Coronary artery (tissue), 2 donors: ENCODE measurements around the gene DYNLL2.
"Not testable (repeated sequence)": the region's sequence is repeated elsewhere in the genome, so short reads cannot be mapped to it uniquely, and the experiment has no call there.

Experiments used
- DNase-seq: peaks from one replicate; pipeline ENCODE4 v3.0.0-alpha.2; 2017; ENCODE audit warnings: low spot score
- H3K27ac ChIP-seq, 2 donors: fragments of 200-600 bp; sonication (generic); one replicate each; pipeline ENCODE4 v1.5.1; 2016 to 2019
- H3K4me3 ChIP-seq: fragments of 200-600 bp; sonication (generic); 2 replicates; pipeline ENCODE4 v1.5.1; 2016; ENCODE audit warnings: mild to moderate bottlenecking, moderate library complexity
- TF ChIP-seq, protein P1 (sequence below): fragments of 200-600 bp; sonication (generic); IDR thresholded peaks from one replicate; pipeline ENCODE4 v1.5.1; 2019; ENCODE audit warnings: antibody characterized with exemption

Gene DYNLL2

DNA sequence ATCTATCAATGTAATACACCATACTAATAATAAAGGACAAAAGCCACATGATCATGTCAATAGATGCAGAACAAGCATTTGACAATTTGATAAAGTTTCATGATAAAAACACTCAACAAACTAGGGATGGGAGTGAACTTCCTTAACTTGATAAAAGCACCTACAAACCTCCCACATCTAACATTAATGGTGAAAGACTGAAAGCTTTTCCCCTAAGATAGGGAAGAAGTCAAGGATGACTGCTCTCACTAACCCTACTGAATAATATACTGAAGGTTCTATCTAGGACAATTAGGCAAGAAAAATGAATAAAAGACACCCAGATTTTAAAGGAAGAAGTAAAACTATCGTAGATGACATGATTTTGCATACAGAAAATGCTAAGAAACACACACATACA lies 10.4 kb upstream of the DYNLL2 start:
- Histone ChIP-seq H3K27ac (no peak overlapping the region), H3K4me3 (no peak overlapping the region)
- TF ChIP-seq, protein P1, sequence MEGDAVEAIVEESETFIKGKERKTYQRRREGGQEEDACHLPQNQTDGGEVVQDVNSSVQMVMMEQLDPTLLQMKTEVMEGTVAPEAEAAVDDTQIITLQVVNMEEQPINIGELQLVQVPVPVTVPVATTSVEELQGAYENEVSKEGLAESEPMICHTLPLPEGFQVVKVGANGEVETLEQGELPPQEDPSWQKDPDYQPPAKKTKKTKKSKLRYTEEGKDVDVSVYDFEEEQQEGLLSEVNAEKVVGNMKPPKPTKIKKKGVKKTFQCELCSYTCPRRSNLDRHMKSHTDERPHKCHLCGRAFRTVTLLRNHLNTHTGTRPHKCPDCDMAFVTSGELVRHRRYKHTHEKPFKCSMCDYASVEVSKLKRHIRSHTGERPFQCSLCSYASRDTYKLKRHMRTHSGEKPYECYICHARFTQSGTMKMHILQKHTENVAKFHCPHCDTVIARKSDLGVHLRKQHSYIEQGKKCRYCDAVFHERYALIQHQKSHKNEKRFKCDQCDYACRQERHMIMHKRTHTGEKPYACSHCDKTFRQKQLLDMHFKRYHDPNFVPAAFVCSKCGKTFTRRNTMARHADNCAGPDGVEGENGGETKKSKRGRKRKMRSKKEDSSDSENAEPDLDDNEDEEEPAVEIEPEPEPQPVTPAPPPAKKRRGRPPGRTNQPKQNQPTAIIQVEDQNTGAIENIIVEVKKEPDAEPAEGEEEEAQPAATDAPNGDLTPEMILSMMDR: no peak
- DNase-seq: no peak

DNA sequence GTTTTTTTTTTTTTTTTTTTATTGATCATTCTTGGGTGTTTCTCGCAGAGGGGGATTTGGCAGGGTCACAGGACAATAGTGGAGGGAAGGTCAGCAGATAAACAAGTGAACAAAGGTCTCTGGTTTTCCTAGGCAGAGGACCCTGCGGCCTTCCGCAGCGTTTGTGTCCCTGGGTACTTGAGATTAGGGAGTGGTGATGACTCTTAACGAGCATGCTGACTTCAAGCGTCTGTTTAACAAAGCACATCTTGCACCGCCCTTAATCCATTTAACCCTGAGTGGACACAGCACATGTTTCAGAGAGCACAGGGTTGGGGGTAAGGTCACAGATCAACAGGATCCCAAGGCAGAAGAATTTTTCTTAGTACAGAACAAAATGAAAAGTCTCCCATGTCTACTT lies 10.0 kb upstream of the DYNLL2 start:
- not testable (repeated sequence) for H3K4me3 ChIP-seq, H3K27ac ChIP-seq, DNase-seq

DNA sequence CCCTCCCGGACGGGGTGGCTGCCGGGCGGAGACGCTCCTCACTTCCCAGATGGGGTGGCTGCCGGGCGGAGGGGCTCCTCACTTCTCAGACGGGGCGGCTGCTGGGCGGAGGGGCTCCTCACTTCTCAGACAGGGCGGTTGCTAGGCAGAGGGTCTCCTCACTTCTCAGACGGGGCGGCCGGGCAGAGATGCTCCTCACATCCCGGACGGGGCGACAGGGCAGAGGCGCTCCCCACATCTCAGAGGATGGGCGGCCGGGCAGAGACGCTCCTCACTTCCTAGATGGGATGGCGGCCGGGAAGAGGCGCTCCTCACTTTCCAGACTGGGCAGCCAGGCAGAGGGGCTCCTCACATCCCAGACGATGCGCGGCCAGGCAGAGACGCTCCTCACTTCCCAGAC lies 8.8 kb upstream of the DYNLL2 start:
- not testable (repeated sequence) for H3K4me3 ChIP-seq, DNase-seq, H3K27ac ChIP-seq

DNA sequence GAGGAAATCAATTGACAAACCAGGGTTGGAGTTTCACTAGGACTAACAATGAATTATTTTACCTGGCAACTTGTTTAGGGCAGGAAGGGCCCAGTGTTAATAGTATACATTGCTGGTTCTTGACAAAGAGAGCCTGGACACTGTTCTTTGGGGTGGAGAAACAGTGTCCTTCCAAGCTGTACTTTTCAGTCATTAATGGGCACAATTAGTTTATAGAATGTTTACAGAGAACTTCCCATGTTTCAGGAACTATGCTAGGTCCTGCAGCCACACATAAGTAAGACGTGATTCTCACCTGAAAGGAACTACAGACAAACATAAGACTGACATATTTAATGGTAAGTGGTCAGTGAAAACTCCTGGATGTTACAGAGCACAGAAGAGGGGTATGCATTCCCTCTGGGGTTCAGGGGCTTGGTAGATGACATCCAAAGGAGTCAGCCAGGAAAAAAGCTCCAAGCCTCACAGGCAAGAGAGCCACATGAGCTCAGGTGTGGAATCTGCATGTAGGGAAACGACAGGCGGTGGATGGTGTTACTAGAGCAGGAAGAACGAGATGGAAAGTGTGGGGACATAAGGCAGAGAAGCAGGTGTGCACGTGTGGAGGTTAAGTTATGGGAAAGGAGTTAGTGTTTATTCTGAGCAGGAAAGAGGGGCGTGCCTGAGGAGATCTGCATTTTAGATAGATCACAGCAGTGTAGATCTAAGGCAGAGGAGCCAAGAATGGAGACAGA lies 3.8 kb upstream of the DYNLL2 start:
- TF ChIP-seq, protein P1: no peak
- H3K4me3 ChIP-seq: no peak overlapping the region
- no peak overlapping the region for H3K27ac ChIP-seq
- DNase-seq: no peak

DNA sequence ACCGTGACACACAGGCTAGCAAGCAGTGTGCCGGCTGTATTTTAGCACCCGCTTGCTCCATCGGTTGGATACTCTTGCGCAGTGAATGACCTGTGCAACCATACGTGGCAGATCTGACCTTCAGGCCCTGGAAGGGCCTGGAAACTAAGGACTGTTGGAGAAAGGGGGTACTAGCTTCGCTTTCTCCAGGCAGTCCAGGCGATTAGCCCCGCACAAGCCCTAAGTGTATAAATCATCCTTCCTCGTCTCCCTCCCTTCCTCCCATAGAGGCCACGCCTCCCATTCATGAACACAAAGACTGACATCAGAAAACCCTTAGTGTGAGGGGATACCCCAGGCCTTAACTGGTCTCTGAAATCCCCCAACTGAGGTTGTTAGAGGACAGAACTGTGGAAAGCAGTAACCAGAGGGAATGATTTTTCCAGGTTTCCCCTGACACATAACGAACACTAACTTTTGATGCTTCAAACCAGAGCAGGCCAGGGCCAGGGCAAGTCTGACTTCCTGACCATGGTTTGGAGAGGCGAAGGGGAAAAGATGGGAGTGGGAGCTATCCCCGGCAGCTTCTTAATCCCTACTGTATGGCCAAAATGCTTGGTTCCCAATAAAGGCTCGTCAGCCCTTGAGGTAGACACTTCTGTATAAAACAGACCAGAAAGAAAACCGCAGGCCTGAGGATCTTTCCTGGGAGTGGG lies 1.4 kb upstream of the DYNLL2 start:
- DNase-seq: no peak
- TF ChIP-seq, protein P1: no peak
- H3K27ac ChIP-seq: no peak overlapping the region
- no peak overlapping the region for H3K4me3 ChIP-seq

DNA sequence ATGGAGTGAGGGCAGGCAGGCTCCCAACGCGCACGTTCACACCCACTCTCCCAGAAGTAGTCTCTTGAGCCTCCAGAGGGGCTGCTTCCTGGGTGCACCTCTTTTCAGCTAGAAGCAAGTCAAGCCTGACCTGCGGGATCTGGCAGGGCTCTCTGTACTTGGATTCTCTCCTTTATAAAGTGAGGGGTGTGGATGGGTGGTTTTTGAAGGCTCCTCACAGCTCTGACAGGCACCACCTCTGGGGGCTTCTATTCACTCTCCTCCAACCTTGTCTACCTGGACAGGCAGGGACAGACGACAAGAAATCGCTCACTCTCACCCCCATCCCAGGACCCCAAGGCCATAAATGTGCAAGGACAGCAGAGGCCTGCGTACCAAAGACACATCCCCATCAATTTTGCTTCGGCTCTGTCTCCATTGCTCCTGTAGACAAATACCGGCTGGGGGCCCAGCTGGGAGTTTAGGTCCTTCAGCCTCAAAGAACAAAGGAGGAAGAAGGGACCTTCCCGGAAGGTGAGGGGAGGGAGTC lies 814 bp upstream of the DYNLL2 start:
- no peak for DNase-seq

DNA sequence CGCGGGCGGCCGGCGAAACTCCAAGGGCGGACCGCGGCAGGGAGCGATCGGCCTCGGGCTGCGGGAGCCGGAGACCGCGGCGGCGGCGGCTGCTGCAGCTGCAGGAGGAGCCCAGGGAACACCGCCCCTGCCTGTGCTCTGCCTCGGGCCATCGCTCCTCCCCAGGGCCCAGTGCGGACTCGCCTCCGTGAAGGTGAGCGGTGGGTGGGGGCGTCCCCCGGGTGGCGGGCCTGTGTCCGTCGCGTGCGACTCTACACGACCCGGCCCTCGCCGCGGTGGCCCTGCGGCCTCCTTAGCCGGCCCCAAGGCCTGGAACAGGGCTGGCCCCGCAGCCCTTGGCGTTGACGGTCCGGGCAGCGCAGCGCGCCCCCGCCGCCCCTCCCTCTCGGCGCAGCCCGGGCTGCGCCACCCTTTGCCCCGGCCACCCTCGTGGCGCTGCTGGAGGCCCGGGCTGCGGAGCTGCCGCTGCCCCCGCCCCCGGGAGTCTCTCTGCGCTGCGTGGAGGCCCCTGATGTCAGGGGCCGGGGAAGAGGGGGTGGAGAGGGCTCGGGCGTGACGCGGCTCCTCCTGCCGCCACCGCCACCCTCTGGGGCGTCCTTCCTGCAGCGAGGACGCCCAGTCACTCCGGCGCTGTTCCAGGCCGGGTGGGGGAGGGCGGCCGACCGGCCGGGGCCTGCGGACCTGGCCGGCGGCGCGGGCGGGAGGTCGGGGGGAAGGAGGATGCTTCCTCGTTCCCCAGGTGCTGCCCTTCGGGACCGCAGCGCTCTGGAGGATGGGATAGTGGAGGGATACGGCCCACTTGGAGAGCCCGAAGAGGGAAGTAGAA lies 485 bp downstream of the DYNLL2 start:
- DNase-seq: peak; percentile 84
- TF ChIP-seq, protein P1: no peak
- peak overlapping the region; percentile 98 for H3K4me3 ChIP-seq
- H3K27ac ChIP-seq: peak overlapping the region; percentile 95 to 99

More for the DNA sequence above, 814 bp upstream of the DYNLL2 start:
- TF ChIP-seq, protein P1: no peak
- peak overlapping the region; percentile 98 for H3K4me3 ChIP-seq
- peak overlapping the region; percentile 95 to 99 for H3K27ac ChIP-seq
